GM19035 (cell line): ENCODE data around the gene ELL.

Experiments used
- ATAC-seq: cut with Tn5 transposase; IDR thresholded peaks from one replicate; pipeline ENCODE4 v1.9.1; 2021; ENCODE audit not compliant: unreplicated experiment

The ELL gene

DNA sequence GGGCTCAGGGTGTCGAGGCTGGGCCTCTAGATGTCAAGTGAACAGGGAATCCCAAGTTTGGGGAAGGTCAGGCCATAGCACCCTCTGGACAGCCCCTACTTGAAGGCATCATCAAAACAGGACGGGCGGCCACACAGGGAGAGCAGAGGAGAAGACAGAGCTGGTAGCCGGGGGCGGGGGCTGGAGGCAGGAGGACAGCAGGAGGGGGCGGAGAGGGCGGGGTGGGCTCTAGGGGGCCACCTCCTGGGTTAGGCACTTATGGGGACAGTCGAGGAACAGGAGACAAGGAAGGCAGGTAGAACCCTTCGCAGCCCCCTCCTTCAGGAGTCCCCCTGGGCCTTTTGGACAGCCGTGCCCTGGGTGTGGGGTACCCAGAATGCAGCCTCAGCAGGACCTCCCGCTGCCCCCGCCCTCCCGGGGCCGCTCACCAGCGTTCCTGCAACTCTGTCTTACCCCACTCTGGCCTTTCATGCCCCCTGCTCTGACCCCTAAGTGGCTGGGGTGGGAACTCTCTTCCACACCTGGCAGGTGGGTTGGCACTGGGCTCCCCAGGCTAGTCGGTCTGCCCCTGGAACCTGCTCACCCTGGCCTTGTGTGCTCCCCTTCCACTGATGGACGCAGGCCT lies 96.9 kb downstream of the ELL start:
- no peak for ATAC-seq

DNA sequence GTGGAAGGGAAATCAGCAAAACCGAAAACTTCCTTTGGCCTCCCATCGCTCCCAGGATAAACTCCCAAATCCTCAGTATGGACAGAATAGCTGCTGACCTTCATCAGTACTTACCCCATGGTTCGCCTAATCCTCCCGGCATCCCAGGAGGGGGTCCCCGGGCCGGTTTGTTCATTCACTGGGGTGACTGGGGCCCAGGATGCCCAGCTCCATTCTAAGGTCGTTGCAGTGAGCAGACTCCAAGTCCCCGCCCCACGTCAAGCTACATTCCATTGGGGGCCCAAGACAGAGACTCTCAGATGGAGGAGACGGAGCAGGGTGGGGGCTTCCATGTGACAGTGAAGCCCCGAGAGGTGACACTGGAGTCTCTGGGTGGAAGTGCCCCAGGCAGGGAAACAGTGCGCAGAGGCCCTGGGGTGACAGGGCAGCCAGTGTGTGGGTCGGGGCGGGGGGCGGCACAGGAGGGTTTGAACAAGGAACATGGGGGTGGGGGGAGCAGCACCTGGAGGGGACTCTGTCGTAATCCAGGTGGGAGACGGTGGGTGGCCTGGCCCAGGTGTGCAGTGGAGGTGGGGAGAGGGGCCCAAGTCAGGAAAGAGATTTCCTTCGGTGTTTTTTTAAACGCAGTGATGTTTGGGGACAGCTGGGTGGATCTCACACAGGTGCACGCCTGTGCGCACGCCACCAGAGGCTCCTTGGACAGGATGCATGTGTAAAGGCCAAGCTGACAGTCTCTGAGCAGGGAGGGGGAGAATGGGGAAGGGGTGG lies 97.6 kb downstream of the ELL start:
- no peak for ATAC-seq

DNA sequence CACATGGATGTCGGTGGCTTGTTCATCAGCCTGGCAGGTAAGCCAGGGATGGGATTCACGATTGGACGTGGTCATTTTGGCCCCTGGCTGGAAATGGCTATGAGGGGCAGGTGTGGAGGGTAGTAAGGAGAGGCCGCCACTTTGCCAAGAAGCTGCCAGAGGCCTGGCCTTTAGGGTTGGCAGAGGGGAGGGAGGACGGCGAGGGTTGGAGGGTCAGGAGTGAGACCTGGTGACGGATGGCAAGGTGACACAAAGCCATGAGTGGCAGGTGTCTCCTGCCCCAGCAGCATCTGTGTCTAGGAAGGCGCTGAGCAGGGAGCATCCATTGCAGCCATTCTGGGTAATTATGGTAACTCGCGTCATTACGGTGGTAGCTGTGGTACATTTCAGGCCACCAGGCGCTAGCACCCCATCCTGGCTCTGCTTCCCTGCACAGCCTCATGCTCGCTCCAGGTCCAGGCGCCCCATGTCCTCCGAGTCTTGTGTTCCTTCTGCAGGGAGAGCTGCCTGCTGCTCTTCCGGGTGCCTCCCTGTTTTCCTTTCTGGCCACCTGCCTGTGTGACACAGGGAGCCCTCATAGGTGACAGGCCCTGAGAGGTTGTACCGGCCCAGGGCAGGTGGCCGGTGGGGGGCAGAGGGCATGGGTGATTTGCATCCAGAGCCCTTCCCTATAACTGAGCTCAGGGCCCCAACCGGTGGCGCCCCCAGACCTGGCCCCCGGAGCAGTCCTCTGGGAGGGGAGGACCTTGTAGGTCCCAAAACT lies 98.4 kb downstream of the ELL start:
- ATAC-seq, result no peak

DNA sequence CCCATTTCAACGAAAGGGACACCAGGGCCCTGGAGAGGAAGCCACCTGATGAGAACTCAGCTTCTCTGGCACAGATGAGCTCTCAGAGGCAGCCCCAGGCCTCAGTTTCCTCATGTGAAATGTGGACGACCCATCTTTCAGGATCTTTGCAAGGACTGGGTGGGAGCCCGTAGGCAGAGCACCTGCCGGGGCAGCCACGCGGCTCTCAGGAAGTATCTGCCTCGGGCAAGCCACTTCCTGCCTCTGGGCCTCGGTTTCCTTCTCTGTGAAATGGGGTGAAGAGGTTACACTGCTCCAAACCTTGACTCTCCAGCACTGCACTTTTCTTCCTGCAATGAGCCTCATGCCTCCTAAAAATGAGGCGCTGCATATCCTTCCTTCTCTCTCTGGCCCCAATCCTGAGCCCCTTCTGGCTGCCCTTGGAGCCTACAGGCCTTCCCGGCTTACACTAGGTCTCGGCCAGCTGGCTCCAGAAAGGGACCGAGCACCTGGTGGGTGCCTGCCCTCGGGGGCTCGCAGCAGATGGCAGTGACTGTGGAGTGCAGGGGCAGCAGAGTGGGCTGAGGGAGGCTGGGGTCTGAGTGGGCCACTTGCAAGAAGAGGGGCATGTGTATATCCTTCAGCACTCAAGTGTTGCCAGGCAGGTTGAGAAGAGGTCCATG lies 99.2 kb downstream of the ELL start:
- no peak for ATAC-seq

DNA sequence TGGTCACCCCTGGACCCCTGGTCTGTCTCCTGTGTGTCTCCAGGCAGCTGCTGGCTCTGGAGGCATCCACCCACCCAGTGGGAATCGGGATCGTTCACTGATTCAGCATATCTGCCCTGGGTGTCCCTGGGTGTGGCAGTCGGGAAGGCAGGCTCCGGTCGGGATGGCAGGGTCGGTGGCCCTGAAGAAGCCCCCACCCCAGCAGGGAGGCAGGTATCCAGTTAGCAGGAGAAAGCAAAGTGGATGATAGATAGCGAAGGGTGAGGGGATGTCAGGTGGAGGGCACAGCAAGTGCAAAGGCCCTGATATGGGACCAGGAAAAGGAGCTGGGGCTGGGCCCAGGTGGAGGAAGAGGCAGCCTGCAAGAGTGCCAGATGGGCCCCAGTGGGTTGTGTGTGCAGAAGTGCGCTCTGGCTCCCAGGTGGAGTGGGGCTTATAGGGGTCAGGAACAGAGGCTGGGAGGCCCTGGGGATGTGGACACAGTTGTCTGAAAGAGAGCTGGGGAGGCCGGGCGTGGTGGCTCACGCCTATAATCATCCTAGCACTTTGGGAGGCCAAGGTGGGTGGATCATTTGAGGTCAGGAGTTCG lies 100.4 kb downstream of the ELL start:
- ATAC-seq, result no peak

DNA sequence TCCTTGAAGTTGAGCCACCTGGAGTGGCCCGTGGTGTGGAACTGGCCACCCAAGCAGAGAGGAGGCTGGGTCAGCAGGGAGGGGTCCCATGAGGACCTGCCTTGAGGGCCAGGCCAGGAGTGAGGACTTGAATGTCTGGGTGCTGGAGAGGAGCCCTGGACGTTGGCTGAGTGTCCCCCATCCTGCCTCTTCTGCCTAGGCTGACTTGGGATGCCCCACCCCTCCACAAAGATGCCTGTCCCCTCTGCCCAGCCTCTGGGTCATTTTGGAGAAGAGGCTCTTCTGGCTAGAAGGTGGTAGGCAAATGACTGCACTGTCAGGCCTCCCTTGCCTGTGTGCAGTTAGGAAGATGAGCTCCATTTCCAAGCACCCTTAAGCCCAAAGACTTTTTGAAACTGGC lies 100.9 kb downstream of the ELL start:
- ATAC-seq, result no peak

DNA sequence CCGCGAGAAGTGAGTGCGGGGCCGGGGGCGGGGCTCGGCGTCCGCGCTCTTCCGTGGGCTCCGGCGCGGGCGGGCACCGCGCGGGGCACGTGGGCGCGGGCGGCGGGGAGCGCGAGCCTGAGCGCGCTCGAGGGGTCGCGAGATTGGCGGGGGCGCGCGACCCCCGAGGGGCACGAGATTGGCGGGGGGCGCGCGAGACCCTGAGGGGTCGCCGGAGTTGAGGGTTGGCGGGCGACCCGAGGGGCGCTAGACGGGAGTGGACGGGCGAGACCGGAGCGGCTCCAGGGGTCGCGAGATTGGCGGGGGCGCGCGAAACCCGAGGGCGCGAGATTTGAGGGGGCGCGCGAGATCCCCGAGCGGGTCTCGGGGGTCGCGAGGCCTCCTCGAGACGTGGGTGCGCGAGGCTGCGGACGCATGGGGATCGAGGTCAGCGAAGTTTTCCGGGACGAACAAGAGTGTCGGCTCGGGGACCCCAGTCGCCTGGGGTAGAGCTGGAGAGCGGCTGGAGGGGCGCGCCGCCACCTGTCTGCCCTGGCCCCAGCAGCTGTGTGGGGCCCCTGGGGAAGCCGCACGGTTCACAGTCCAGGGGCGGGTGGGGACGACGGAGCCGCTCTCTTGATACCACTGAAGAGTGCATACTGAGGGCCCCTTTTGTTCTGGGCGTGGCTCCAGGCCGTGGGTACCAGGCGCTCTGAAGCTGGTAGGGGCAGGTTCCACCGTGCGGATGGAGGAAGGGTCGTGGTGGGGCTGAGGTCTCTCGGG lies 102.0 kb downstream of the ELL start:
- ATAC-seq, result peak; percentile 8

DNA sequence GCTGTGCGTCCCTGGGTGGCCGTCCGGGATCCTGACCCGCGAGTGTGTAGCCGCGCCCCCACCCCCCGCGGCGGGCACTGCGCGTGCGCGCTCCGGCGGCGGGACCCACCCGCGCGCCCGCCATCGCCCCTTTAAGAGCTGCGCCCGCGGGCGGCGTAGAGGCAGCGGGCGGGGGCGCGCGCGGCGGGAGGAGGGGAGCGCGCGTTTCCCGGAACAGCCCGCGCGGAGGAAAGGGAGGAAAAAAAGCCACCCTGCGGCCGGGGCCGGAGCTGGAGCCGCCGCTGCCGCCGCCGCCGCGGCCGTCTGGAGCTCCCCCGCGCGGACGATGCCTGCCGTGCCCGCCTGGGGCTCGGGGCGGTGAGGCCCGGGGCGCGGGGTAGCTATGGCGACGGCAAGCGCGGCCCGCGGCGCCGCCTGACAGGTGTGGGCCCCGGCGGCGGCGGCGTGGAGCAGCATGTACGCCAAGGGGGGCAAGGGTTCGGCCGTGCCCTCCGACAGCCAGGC lies 102.6 kb downstream of the ELL start, which contains the start of gene SSBP4:
Gene SSBP4 (plus strand): TSS at position 204 of the 504 bp plus-strand sequence. CDS start 251 bp downstream, at position 455.
- peak; percentile 42 for ATAC-seq

DNA sequence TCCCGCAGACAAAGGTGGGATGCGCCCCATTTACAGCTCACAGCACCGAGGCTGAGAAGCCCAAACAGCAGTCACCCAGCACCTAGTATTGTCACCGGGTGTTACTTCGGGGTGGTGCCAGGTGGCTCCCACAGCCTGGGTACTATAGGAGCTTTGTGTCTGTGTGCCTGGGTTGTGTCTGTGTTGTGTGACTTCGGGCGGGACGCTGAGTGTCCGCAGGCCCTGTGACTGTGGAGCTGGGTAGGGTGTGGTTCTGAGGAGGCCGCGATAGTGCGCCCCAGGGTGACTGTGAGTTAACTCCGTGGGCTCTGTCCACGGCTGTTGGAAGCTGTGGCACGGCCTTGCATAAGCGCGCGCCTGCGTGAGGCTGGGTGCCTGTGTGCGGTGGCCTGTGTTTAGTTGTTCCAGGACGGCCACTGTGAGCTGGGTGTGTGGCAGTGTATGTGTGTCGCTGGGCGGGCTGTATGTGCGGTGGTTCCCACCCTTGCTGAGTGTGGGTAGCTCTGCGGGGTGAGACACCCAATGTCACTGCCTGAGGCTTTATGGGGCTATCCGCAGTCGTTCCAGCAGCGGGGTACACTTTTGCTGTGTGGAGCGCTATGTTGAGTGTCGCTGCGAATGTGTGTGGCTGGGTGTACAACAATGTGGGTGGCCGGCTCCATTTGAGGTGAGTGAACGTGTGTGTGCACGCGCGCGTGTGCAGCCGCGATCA lies 103.2 kb downstream of the ELL start:
- ATAC-seq, result peak; percentile 13

DNA sequence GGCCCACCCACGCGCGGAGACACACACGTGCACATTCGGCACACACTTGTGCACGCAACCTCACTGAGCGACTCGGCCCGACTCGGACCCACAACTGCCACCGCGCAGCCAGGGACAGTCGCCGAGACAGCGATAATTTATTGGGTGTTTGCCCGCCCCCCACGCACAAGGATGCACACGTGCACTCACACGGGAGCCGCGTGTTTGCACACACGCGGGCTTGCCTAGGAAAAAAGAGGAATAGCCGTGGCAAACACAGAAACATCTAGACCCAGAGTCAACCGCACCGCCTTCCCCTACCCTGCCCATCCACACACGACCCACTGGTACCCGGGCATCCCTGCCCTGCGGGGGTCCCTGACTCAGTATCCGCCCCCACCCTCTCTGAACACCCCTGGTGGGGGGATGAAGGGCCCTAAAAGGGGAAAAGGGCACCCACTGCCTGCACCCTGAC lies 103.8 kb downstream of the ELL start:
- ATAC-seq, result no peak

DNA sequence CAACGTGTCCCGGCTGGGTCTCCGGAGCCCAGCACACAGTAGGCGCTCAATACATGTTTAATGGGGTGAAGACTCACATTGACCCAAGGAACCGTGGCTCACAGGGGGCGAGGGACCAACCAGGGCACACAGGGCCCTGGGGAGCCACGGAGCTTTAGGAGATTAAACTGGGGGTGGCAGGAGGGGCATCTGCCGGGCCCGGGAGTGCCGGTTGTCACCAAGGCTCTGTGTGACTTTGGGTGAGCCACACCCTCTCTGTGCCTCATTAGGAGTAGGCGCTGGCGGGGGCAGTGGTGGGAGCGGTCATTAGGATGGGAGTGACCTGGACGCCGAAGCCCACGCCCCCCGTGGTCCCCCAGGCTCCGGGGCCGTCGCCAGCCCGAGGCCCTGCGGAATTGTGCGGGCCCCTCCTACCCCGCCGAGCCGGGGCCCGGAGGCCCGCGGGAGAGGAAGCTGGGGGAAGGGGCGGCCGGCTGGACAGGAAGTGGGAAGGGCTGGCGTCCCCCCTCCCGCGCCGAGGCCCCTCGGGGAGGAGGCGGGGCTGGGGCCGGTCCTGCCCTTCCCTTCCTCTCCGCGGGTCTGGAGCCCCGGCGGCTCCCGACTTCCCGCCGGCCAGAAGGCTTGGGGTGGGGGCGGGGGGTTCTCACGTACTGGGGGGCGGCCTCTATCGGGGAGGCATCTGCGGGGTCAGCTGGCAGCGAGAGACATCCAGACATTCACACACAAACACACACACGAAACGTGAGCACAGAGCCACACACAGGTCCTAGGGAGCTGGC lies 104.4 kb downstream of the ELL start:
- ATAC-seq, result no peak

DNA sequence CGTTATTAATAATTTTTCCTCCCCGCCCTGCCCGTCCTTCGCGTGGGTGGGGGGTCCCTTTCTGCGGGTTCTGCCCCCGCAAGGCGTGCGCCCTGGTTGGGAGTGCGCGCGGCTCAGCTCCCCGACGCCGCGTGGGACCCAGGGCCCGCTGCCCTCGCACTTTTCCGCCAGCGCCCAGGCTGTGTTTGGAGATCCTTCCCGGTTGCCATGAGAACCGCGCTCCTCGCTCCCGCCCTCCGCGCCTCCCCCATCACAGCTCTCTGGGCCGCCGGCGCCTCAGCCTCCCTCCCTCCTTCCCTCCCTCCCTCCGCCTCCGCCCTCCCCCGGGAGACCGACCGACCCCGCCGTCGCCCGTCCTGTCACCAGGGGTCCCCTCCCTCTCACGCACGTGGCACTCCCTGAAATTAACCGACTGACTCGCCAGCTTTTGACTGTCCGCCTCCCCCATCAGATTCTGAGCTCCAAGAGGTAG lies 105.1 kb downstream of the ELL start:
- ATAC-seq, result no peak

DNA sequence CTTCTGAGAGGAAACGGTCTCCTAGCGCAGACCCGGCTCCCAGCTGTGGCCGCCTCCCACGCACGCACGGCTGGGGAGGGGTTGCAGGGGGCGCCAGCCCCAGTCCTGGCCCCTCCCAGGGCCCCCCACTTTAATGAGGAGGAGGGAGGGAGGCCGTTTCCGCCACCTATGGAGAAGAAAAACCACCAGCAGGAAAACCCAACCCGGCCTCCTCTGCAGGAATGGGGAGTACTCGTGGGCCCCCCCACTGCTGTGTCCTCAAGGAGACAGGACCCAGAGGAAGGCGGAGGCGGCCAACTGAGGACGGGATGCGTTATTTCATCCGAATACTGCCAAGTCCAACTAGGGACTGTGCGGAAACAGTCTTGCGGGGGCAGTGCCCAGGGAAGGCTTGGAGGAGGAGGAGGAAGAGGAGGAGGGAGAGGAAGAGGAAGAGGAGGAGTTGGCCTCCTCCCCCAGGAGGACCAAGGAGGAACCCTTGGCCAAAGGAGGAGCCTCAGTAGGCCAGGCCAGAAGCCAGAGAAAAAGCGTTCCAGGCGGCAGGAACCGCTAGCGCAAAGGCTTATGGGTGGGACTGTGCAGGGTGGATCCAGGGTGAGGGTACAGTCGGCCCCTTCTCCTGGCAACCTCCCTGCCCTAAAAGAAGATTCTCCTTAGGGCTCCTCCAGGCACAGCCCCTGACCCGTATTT lies 106.5 kb downstream of the ELL start:
- ATAC-seq, result no peak

DNA sequence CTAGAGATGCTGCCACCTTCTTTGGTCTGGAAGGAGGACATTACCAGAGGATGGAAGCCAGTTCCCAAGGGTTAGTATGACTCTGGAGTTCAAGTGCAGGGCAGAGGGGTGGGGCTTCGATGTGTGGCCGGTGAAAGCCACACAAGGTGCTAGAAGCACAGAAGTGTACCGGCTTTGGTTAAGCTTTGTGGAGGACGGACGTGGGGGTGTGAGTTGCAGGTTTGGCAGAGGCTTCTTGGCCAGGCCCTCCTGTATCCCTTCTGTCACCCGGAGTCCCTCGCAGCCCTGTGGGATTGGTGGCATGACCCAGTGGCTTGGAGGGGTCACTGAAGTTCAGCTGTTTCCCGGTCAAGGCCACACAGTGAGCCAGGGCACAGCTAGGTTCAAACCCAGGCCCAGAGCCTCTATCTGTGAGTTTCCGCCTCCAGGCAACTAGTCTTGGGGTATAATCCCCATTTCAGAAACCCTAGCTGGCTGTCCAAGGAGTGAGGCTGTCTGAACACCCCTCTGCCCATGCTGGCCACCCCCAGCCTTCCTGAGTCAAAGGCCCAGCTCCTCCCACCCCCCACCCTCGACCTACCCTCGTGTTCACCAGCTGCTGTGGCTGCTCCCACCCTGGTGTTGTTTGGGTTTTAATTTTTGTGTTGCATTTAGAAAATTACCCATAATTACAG lies 107.2 kb downstream of the ELL start:
- ATAC-seq, result no peak

DNA sequence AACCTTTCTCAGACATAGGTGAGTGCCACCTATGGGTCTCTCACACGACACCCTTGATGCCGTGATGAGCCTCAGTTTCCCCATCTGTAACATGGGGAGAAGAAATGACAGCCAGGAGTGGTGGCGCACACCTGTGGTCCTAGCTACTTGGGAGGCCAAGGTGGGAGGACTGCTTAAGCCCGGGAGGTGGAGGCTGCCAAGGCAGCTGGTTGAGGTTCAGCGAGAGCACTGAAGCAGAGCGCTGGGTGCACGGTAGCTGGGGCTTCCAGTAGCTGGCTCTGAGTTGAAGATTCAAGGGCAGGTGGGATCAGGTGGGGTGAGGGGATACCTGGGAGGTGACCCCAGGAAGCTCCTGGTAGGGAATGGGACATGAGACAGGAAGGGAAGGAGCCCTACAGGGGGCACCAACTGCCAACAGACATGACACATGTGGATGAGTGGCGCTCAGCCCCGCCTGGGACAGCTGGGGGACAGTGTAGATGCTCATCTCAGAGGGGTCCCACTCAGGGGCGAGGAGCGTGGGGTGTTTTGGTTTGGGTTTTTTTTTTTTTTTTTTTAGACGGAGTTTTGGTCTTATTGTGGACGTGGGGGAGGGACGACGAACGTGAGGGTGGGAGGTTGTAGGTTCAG lies 109.1 kb downstream of the ELL start:
- no peak for ATAC-seq

DNA sequence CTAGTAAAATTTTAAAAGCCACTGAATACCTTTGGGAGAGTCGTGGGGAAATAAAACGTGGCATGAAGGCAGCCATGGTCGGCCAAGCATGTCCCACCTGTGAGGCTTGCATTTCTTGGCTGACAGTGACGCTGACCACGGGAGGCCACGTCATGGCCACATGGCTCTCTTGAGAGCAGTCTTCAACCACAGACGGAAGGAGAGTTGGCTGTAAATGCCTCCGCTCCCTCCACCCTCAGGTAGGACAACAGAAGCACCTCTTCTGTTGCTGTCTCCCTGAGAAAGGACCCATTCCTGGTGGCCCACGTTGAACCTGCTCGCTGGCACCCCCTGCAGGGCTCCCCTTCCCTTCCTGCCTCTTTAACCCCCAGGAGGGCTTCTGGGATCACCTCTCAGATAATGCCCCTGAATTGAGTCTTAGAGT lies 113.8 kb downstream of the ELL start:
- ATAC-seq, result peak; percentile 73

DNA sequence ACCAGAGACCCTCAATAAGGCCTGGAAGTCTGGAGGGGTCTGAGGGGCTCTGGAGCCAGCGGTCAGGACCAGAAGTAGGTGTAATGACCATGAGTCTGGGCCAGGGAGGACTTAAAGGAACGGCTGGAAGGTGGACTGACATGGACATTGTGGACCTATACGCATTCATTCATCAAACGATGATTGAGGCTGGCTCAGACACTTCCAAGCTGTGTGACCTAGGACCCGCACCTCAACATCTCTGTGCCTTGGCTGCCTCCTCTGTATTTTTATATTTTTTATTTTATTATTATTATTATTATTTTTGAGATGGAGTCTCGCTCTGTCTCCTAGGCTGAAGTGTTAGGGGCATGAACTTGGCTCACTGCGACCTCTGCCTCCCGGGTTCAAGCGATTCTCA lies 115.1 kb downstream of the ELL start:
- ATAC-seq, result no peak
